NCI-H1694 (cell line): Measurements from ENCODE around the gene SEPTIN2.
"Not testable (repeated sequence)": the region's sequence is repeated elsewhere in the genome, so short reads cannot be mapped to it uniquely, and the experiment has no call there.

Source experiments
- DNase-seq: peaks from one replicate; lab custom pipeline; 2025; lab: John Stamatoyannopoulos, UW

Gene SEPTIN2

DNA sequence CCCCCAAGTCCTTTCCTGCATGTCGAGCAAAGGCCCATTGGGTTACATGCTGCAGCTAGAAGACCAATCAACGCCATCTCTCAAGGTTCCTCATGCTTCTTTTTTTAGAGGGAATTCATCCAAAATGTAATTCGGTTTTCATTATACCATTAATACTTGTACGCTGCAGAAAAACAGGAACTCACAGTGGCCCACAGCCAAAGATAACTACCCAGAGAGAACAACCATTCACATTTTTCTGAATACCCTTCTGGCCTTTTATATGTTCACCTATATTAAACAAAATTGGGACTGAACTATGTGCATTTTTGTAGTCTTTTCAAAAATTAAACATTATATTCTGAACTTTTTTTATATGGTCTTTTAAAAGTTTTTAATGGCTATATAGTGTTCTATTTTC is 66.1 kb downstream of the SEPTIN2 start:
- DNase-seq, result no peak

DNA sequence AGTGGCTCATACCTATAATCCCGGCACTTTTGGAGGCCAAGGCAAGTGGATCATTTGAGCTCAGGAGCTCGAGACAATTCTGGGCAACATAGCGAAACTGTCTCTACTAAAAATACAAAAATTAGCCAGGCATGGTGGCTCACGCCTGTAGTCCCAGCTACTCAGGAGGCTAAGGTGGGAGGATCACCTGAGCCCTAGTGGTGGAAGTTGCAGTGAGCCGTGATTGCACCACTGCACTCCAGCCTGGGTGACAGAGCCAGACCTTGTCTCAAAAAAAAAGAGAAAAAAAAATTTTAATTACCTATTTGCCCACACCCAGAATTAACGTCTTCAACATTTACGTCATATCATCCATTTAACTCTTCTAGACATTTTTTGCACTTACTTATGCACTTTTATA is 69.7 kb downstream of the SEPTIN2 start:
- DNase-seq, result not testable (repeated sequence)

DNA sequence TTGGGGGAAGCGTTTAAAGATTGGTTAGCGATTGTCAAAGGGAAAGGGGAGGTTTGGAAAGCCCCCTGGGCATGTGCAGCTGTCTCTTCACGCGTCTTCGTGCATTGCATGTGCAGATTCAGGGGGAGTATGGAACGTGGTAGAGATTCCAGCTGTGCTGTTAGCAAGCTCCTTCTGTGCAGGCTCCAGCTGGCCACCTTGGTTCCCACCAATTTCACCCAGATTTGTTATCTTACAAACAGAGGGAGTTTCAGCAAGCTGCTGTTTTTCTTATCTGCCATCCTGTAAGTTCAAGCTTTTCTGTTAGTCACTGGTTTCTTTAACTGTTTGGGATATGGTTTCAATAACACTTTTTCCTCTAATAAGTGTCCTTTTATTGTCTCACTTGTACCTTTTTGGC is 70.8 kb downstream of the SEPTIN2 start:
- DNase-seq, result no peak

DNA sequence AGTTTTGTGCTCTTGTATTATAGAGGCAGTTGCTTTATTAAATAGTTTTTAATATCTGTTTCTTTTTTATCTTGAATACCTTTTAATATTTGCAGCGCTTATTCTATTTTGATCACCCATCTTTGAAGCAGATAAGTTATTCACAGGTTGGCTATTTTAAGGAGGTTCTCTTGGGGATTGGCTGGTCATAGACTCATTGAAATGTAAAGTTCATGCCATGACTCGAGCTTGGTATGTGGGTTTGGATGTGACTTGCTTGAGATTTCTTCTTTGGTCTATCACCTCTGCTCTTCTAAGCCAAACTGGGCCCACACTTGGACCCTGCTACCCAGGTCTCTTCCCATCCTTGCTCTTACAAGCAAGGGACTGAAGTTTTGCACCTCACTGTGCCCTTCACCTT is 74.0 kb downstream of the SEPTIN2 start:
- no peak for DNase-seq

DNA sequence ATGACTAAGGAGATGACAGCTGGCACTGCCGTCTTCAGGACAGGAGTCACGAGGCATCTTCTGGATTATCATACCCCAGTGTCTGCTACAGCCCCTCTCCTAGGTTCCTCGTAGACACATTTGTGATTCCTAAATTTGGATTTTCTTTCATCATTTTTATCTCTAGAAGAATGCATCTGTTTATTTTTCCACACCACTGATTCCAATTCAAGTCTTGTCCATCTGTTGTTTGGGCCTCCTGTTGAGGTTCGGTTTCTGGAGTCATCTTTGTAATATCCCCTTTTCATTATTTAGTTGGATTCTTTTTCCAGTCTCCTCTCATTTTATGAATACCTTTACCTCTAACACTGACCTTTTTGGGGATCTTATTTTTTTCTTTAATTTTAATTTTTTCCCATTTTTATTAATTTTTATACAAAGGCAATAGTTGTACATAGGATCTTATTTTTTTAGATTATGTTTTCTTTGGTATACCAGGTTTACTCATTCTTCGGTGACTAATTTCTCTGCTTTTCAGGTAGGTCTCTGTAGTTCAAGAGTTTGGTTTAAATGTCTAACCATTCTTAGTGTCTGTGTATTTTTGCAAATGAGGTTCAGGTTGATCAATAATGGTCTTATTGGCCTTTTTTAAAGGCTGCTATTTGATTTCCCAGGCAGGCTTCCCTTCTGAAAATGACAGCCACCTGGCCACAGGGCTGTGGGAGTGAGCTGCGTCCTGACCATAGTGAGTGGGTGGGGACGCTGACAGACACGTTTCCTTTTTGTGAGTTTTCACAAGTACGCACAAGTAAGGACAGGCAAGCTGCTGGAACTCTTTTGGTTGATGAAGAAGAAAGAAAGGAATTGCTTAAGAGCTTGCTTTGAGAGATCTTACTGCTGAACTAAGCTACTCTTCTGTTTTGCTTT is 74.8 kb downstream of the SEPTIN2 start:
- no peak for DNase-seq

DNA sequence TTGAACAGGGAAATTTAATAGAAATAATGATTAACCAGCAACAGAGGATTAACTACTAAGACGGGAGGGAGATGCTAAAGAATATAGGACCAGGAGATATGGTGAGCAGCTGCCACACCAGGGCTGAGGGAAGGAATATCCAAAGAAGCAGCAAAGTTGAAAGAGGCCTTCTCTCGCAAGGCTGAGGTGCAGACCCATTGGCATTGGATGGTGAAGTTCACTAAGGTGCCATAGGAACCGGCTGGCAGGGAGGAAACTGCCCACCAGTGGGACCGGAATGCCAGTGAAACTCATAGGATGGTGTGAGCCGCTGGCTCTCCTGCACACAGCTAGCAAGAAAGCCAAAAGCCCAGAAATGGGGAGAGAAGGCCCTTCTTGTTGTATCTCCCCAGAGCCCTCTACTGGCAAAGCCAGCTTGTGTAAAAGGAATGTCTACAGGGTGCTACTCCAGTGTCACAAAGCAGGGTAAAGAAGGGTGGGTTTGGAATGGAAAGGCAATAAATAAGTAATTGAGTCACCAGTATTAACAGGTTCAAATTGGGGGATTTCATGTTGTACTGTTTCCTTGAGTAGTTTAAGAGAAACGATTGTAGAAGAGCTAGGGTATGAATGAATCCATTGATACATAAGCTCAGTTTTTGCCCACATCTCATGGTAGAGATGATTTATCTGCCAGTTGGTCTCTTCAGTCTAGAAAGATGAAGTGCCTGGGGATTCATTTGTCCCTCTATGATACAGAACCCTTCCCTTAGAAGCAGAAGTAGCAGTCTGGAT is 76.4 kb downstream of the SEPTIN2 start:
- DNase-seq, result no peak

DNA sequence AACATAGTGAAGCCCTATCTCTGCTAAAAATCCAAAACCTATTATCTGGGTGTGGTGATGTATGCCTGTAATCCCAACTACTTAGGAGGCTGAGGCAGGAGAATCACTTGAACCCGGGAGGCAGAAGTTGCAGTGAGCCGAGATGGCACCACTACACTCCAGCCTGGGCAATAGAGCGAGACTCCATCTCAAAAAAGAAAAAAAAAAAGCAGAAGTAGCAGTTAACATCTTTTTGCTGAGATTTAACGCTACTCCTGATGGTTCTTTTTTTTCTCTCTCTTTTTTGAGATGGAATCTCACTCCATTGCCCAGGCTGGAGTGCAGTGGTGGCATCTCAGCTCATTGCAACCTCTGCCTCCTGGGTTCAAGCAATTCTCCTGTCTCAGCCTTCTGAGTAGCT is 77.0 kb downstream of the SEPTIN2 start:
- DNase-seq, result not testable (repeated sequence)

DNA sequence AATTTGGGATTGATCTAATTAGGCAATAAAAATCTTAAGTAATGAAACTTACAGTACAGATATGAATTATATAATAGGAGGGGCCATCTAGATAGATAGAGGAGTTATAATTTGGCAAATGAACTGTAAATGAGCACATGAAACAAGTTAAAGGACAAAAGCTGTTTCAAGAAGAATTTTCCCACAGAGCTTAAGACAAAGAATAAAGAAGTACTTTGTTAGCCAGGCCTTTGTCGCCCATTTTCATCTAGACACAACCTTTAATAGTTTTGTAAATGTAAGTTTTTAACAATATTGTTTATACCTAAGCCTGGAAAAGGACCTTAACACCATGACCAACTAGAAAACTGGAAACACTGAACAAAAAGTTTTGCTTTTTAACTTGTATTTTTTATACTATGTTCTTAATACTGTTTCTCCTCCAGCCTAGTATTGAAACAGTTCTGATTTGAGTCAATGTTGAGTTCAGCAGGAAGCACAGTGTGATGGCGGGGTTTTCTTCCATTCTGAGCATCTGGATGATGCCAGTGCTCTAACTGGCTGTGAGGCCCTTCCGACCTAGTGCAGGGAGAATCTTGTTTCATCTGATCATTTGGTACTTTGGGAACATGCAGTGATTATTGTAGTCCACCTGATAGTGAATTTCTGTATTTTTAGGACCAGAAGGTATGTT is 77.9 kb downstream of the SEPTIN2 start:
- DNase-seq, result no peak

DNA sequence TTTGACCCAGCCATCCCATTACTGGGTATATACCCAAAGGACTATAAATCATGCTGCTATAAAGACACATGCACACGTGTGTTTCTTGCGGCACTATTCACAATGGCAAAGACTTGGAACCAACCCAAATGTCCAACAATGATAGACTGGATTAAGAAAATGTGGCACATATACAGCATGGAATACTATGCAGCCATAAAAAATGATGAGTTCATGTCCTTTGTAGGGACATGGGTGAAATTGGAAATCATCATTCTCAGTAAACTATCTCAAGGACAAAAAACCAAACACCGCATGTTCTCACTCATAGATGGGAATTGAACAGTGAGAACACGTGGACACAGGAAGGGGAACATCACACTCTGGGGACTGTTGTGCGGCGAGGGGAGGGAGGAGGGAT is 81.1 kb downstream of the SEPTIN2 start:
- not testable (repeated sequence) for DNase-seq

DNA sequence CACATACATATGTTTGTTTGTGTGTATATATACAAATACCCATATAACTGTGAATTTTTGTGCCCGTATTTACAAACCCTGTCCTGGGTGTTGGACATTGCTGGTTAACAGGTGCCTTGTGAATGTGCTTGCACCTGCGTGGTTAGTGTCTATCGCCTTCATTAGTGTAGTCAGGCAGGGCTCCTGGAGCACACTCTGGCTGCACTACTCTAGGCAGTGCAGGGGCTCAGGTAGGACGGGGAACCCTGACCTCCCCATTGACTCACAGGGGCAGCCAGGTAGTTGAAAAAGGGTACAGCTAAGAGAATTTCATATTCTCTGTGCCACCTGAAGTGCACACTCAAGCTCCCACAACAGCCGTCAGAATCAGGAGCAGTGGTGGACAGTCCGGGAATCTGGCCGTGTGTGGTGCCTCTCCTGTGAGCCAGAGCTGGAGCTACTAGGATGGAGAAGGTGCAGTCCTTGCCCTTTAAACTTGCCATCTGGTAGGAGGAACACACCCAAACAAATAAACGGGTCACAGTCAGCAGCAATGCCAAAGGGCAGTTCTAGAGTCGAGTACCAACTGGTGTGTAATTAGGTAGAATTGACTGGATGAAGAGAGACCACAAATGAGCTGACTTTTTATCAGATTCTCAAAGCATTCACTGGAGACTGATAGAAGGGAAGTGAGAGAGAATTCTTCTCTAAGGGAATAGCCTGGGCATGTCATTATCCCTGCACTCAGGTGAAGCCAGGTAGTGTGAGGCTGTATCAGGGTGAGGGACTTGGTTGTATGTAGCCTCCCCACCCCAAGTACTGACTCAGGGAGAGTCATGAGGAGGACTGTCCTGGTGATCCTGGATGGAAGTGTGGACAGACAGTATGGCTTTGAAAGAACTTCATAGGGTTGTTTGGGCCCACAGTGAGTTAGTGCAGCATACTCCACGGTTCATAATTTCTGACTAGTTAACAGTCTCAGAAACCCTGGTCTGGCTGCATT is 84.5 kb downstream of the SEPTIN2 start:
- DNase-seq, result no peak
